ENCODE data around the gene MYH10.

MYH10 gene

GRCh38 chr17:8672326-8672725, 41.8 kb upstream of the MYH10 start:
- H3K27me3 ChIP-seq, result no peaks in the 10 kb centered on the region
- peaks cover 0 to 76% (median 35%) of the 10 kb centered on the region in 4 donors for H3K4me1 ChIP-seq
- intact Hi-C loops (cut with DNase I; ENCODE audit: low total_unique reads), result no loop called here
- H3K9me3 ChIP-seq, result no peaks in the 10 kb centered on the region
- no peak for DNase-seq
- H3K4me3 ChIP-seq, result no peak overlapping the region
- TF ChIP-seq CTCF (IDR thresholded peaks at IDR 0.05), result no peak
- H3K27ac ChIP-seq, result peak overlapping the region; percentile 84 to 87
- no peaks in the 10 kb centered on the region for H3K36me3 ChIP-seq

GRCh38 chr17:8670421-8670820, 39.9 kb upstream of the MYH10 start:
- intact Hi-C loops (cut with DNase I; ENCODE audit: low total_unique reads), result no loop called here
- Histone ChIP-seq H3K4me3 (peak overlapping the region; percentile 25 to 41), H3K9me3 (no peaks in the 10 kb centered on the region), H3K27ac (peak overlapping the region; percentile 84 to 87), H3K36me3 (no peaks in the 10 kb centered on the region), H3K4me1 (peaks cover 0 to 69% (median 31%) of the 10 kb centered on the region in 4 donors), H3K27me3 (no peaks in the 10 kb centered on the region)
- no peak for DNase-seq
- TF ChIP-seq CTCF (IDR thresholded peaks at IDR 0.05), result no peak

GRCh38 chr17:8668176-8668740, 37.7 kb upstream of the MYH10 start:
- H3K4me1 ChIP-seq, result peaks cover 0 to 57% (median 16%) of the 10 kb centered on the region in 4 donors
- peak overlapping the region; percentile 21 to 87 for H3K27ac ChIP-seq
- no peak for TF ChIP-seq CTCF (IDR thresholded peaks at IDR 0.05)
- H3K36me3 ChIP-seq, result no peaks in the 10 kb centered on the region
- H3K27me3 ChIP-seq, result no peaks in the 10 kb centered on the region
- intact Hi-C loops (cut with DNase I; ENCODE audit: low total_unique reads), result no loop called here
- no peaks in the 10 kb centered on the region for H3K9me3 ChIP-seq
- no peak overlapping the region for H3K4me3 ChIP-seq
- DNase-seq, result no peak

GRCh38 chr17:8667421-8667820, 36.9 kb upstream of the MYH10 start:
- intact Hi-C loops (cut with DNase I; ENCODE audit: low total_unique reads), result no loop called here

GRCh38 chr17:8665684-8666083, 35.2 kb upstream of the MYH10 start:
- Histone ChIP-seq H3K27me3 (no peaks in the 10 kb centered on the region), H3K36me3 (no peaks in the 10 kb centered on the region), H3K27ac (peak overlapping the region; percentile 11 to 45), H3K9me3 (no peaks in the 10 kb centered on the region), H3K4me3 (no peak overlapping the region), H3K4me1 (peaks cover 0 to 40% (median 10%) of the 10 kb centered on the region in 4 donors)
- TF ChIP-seq CTCF (IDR thresholded peaks at IDR 0.05), result no peak
- intact Hi-C loops (cut with DNase I; ENCODE audit: low total_unique reads), result no loop called here
- DNase-seq, result no peak

More at GRCh38 chr17:8667421-8667820, 36.9 kb upstream of the MYH10 start:
- Histone ChIP-seq H3K4me1 (peaks cover 0 to 57% (median 13%) of the 10 kb centered on the region in 4 donors), H3K27ac (no peak overlapping the region), H3K4me3 (no peak overlapping the region), H3K9me3 (no peaks in the 10 kb centered on the region), H3K36me3 (no peaks in the 10 kb centered on the region), H3K27me3 (no peaks in the 10 kb centered on the region)
- TF ChIP-seq CTCF (IDR thresholded peaks at IDR 0.05), result no peak
- no peak for DNase-seq

All from tibial artery (tissue), 4 donors.